ENCODE results near the gene LHX6.

LHX6 gene

GRCh38 chr9:122192914-122193525 is 35.7 kb downstream of the LHX6 start:
- FAIRE-seq: no peak
- DNase-seq (ENCODE audit: insufficient read length, low spot score): no peak

DNA sequence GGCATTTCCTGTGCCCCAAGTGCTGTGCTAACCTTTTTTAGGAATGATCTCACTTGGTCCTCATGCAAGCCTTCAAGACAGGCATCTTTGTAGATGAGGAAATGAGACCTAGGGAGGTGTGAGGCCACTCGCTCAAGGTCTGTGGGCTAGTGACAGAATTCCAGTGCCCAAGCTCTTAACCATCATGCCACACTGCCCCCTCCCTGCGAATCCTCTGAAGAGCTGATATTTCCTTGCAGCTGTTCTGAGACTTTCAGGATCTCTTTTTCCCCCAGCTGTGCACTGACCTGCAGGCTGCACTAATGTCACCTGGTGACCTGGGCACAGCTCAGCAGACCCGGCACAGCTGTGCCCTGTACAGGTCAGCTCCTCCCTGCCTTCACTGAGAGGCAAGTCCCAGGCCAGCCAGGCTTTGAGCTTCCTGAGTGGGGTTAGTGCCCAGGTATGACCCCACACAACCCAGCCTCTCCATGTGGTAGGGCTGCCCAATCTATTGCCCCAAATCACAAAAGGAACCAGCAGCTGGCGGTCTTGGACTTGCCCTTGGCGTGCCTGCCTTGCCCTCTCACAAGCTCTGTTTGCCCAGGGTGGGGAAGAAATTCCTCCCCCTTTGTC is 36.4 kb downstream of the LHX6 start:
- FAIRE-seq (no peak), DNase-seq (ENCODE audit: insufficient read length, low spot score) (no peak)

DNA sequence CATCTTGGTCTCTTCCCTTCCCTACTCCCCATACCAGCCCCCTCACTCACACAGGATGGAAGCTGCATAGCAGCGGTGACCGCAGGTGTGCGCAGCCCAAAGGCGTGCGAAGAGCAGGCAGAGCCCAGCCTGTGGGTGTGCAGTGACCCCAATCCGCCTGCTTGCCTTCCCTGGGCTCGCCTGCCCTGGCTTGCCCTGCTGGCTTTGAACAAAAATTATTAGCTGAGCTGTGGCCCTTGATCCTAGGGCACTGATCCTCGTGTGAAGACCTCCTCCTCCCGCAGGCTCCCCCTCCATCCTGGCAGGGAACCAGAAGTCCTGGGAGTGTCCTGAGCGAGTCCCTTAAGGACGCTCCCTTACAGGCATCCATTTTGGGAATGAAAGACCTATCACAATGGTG is 37.2 kb downstream of the LHX6 start:
- FAIRE-seq (no peak), DNase-seq (ENCODE audit: insufficient read length, low spot score) (no peak)

DNA sequence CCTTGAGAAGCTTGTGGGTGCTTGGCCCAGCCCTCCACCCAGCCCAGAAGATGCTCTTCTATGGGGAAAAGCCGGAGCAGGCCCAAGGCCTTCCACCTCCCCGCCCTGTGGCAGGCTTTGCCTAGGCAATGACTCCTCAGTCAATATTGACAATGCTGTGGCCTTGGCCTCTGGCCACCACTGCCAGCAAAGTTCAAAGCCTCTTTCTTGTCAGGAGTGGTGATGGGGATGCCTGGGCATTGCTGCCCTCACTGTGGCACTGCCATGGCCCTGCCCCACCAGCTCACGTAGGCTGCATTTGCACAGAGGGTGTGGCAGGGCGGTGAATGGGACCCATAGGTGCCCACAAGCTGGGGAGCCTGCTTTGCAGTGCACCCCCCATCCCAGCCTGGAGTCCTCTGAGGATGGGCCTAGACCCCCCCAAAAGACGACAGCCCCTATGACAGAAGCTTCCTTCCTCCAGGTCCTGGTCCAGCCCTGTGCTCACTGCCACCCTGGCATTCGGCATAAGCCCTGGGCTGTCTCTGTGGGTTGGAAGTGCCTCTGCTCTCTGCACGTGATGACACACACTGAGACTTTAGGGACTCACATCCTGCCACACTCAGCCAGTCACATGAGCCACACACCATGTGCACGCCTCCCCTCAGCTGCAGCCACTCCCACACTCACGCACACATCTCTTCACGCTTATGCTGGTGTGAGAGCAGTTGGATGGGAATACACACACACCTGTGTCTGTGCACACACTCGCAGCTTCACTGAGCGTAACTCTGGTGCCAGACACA is 38.0 kb downstream of the LHX6 start:
- DNase-seq (ENCODE audit: insufficient read length, low spot score) (no peak), FAIRE-seq (no peak)

GRCh38 chr9:122188369-122188768 is 40.4 kb downstream of the LHX6 start:
- FAIRE-seq (no peak), DNase-seq (ENCODE audit: insufficient read length, low spot score) (no peak)

GRCh38 chr9:122186777-122187470 is 41.8 kb downstream of the LHX6 start:
- DNase-seq (ENCODE audit: insufficient read length, low spot score): no peak
- no peak for FAIRE-seq

GRCh38 chr9:122186301-122186700 is 42.5 kb downstream of the LHX6 start:
- FAIRE-seq (no peak), DNase-seq (ENCODE audit: insufficient read length, low spot score) (no peak)

- DNase-seq (ENCODE audit: insufficient read length, low spot score): no peak
- FAIRE-seq: no peak
These were observed 44.2 kb downstream of the LHX6 start for GRCh38 chr9:122184551-122184950.

DNA sequence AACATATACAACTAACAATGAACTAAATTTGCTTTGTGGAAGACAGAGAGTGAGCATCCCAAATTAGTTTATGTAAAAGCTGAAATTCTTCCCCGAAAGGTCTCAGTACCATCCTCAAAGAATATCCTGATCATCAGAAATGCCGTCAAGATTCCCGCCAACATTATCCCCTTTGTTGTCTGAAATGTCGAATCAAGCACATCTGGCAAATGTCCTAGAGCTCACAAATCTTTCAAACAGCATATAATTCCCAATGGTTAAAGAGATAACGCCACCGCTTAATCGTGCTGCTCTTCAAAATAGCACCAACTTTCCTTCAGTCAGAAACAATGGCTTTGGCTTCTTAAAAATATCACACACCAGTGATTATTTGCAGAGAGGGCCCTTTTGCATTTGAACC is 45.3 kb downstream of the LHX6 start:
- no peak for FAIRE-seq
- no peak for DNase-seq (ENCODE audit: insufficient read length, low spot score)

- FAIRE-seq: no peak
These were observed 48.1 kb downstream of the LHX6 start for GRCh38 chr9:122180633-122181032.

DNA sequence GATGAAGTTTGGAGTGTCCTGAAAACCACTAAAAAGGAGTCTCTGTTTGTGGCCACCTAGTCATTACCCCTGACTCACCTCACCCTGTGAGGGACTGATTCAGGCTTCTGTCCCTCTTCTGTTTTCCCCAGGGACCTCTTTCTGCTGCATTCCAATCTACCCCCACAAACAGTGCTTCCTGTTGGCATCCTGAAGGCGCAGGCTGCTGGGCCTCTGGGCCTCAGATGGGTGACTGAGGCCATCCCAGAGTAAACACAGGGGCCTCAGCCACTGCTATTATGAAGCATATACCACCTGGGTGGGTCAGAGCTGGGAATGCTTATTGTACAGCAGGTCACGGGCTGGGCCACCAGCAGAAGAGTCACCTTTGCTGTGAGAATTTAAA is 49.1 kb downstream of the LHX6 start:
- no peak for FAIRE-seq

More at GRCh38 chr9:122180633-122181032, 48.1 kb downstream of the LHX6 start:
- DNase-seq (ENCODE audit: insufficient read length, low spot score): peak; percentile 69

DNA sequence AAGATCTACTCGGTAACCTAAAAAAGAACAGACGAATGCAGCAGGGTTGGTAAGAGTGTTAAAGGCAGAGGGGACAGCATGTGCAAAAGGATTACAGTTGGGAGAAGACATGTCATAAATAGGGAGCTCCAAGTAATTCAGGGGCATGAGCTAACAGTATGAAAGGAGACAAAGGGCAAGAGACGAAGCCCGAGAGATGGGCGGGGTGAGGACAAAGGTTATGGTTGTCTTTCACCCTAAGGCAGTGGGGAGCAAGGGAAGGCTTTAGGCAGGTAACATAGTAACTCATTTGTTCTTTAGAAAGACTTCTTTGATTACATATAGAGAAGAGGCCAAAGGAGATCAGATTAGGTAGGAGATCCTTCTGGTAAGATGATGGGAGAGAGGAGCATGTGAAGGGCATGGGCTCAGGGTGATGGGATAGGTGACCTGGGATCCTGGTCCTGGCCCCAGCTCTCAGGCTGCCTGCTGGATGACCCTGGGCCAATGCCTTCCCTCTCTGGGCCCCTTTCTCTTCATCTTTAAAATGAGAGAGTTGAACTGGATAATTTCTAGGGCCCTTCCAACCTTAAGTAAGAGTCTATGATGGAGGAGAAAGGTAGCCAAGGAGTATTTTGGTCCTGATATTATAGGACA is 49.6 kb downstream of the LHX6 start:
- DNase-seq (ENCODE audit: insufficient read length, low spot score) (no peak), FAIRE-seq (no peak)

More for the DNA sequence above, 49.1 kb downstream of the LHX6 start:
- DNase-seq (ENCODE audit: insufficient read length, low spot score): no peak

DNA sequence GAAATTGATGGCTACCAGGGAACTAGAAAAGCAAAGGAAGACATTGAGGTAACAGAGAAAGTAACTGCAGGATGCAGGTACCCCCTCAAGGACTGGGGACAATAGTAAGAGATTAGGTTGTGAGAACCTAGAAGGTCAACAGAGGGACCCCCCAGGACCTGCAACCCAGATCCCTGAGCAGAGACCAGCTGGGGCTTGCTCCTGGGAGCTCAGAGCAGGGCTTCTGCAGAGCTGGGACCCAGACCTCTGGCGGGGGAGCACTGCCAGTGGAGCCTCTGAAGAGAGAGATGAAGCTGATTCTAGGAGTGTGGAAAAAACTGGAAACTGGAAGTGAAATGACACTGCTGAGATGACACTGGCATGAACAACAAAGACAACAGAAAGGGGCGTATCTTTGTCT is 51.8 kb downstream of the LHX6 start:
- no peak for FAIRE-seq
- no peak for DNase-seq (ENCODE audit: insufficient read length, low spot score)

DNA sequence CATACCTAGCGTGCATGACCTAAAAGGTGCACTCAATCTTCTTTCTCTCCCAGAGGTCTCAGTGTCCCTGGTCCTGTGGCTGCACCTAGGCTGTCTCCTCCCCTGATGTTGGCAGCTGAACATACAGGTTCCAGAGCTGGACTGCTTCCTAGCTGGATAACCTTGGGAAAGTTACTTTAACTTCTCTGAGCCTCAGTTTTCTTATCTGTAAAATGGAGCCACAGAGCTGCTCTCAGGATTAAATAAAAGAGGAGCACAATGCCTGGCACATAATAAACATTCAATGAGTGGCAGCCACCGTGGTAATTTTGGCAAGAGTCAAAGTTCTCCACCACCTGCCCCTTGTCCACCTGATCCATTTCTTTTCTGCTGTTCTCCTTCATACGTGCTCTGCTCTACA is 55.1 kb downstream of the LHX6 start:
- no peak for FAIRE-seq
- DNase-seq (ENCODE audit: insufficient read length, low spot score): no peak

DNA sequence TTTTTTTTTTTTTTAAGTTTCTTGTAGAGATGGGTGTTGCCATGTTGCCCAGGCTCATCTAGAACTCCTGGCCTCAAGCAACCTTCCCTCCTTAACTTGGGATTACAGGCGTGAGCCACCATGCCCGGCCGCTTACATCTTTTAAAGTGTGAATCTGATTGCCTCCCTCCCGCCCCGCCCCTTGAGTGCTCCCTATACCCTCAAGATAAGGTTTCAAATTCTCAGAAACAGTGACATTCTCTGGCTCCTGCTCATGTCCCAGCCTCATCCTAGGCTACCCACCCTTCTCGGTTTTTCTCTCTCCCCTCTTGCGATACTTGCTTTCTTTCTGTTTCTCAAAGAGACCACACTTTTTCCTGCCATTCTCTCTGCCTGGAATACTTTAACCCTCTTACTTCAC is 56.6 kb downstream of the LHX6 start:
- DNase-seq (ENCODE audit: insufficient read length, low spot score) (no peak), FAIRE-seq (no peak)

DNA sequence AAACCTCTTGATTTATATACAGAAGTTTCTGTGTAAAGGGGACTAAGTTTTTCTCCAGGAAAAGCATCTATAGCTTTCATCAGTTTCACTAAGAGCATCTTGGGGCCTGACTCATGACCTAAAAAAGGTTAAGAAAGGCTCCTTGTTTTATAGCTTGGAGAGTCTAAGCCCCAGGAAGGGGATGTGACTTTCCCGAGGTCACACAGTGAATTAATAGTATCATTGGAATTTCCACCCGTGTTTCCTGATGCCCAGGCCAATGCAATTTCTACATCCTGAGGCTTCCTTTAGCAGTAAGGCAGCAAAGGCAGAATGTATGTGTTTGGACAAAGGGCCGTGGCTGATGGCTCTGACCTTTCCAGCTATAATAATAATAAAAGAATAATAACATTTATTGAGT is 60.4 kb downstream of the LHX6 start:
- FAIRE-seq: no peak

GRCh38 chr9:122164286-122164685 is 64.5 kb downstream of the LHX6 start:
- DNase-seq (ENCODE audit: insufficient read length, low spot score): no peak

More for the DNA sequence above, 60.4 kb downstream of the LHX6 start:
- no peak for DNase-seq (ENCODE audit: insufficient read length, low spot score)

DNA sequence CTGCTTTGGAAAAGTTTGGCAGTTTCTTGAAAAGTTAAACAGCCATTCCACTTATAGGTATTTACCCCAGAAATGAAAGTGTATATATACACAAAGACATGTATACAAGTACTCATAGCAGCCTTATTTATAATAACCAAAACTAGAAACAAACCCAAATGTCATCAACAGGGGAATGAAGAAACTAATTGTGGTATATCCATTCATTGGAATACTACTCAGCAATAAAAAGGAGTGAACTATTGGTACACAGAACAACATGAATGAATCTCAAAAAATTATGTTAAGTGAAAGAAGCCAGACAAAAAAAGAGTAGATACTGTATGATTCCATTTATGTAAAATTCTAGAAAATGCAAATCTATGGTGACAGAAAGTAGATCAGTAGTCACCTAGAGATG is 66.3 kb downstream of the LHX6 start:
- DNase-seq (ENCODE audit: insufficient read length, low spot score): no peak
- no peak for FAIRE-seq

More at GRCh38 chr9:122164286-122164685, 64.5 kb downstream of the LHX6 start:
- no peak for FAIRE-seq

DNA sequence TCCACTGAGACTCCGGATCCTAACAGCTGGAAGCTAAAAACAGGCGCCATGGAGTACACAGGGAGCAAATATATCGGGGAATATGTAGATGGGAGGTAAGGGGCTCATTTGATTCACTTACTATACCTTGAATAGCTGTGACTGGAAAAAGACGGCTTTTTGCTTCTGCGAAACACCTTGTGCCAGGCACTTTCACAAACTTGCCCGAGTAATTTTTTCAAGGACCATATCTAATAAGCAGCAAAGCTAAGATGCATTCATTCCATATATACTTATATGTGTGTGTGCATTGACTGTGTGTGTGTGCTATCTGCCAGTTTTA is 68.9 kb downstream of the LHX6 start:
- no peak for FAIRE-seq

DNA sequence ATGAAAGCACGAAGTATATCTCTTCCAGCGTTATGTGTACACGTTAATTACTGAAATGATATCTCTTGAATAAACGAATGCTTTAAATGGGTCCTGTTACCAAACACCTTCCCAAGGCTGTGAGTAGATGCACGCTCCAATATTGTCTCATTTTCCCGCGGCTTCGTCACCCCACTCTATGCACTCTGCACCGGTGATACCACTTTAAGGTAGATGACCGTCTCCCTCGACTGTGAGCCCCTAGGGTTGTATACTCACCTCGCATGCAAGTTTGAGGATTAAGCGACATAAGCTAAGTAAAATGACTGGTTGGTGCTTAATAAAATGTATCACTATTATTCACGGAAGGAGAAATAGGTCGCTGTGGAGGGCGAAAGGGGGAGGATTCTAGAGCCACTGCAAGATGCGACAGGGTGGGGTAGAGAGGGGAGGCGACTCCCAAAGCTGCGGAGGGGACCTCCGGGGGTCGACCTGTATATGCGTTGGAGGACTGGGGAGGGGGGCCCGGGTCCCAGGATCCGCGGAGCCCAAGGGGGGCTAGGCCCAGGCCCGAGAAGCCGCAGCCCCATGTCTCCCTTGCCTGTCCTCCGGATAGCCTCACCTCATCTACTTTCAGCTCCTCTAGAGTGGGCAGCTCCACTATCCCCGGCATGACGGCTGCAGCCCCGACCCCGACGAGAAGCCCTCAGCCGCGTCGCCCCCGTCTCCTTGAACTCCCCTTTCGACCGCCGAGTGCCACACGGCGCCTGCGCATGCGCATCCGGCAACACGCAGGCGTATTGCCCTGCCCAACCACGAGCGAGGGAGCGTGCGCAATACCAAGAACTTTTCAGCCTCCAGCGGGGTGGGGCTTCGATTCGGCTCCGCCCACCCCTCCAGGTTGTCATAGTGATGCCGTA is 69.5 kb downstream of the LHX6 start, which contains the start of the genes MORN5 and NDUFA8:
MORN5 (plus strand) TSS at position 883 of the 899 bp plus-strand sequence. CDS start 65 bp downstream, outside the sequence.
NDUFA8 (minus strand) TSS at position 754 of the 899 bp plus-strand sequence; CDS start at position 652, 102 bp downstream.
- DNase-seq (ENCODE audit: insufficient read length, low spot score) (peak; percentile 97), FAIRE-seq (peak; percentile 76)

More for the DNA sequence above, 68.9 kb downstream of the LHX6 start:
- DNase-seq (ENCODE audit: insufficient read length, low spot score): no peak
